GM12892 (cell line): ENCODE results near the gene CCNL2.
A peak's percentile ranks its signal among the peaks of the same experiment; 100 is the strongest.
"Not testable (repeated sequence)": the region's sequence is repeated elsewhere in the genome, so short reads cannot be mapped to it uniquely, and the experiment has no call there.

ENCODE experiments used
- DNase-seq: peaks from one replicate; pipeline ENCODE4 v3.0.0; 2011; ENCODE audit not compliant: insufficient read length
- FAIRE-seq: peaks from 2 replicates; lab custom pipeline; 2011; peaks lifted over from hg19 to GRCh38; lab: Jason Lieb, UNC
- POLR2A ChIP-seq: IDR thresholded peaks from 2 replicates; pipeline ENCODE4 v1.6.1; 2011; ENCODE audit warnings: low read depth, low read length, control low read depth
- POLR2AphosphoS5 ChIP-seq: IDR thresholded peaks from 2 replicates; pipeline ENCODE4 v1.6.1; 2011; ENCODE audit warnings: low read depth, low read length, control low read depth
- TAF1 ChIP-seq: IDR thresholded peaks from 2 replicates; pipeline ENCODE4 v1.6.1; 2011; ENCODE audit warnings: low read depth, mild to moderate bottlenecking, control low read depth, low read length, borderline replicate concordance

CCNL2 gene

GRCh38 chr1:1430992-1431844 is 32.1 kb upstream of the CCNL2 start:
- DNase-seq (peak; percentile 29), FAIRE-seq (no peak)
- TF ChIP-seq POLR2AphosphoS5 (no peak), POLR2A (no peak), TAF1 (no peak)

- DNase-seq (no peak), FAIRE-seq (no peak)
- TF ChIP-seq TAF1 (no peak), POLR2A (no peak), POLR2AphosphoS5 (no peak)
Measured at GRCh38 chr1:1430114-1430982, 31.2 kb upstream of the CCNL2 start.

- TF ChIP-seq POLR2A (no peak), POLR2AphosphoS5 (no peak), TAF1 (no peak)
- FAIRE-seq = no peak
Measured at GRCh38 chr1:1429671-1430073, 30.5 kb upstream of the CCNL2 start.

GRCh38 chr1:1428967-1429366 is 29.8 kb upstream of the CCNL2 start:
- FAIRE-seq, DNase-seq: not testable (repeated sequence)

More at GRCh38 chr1:1429671-1430073, 30.5 kb upstream of the CCNL2 start:
- DNase-seq = no peak

- FAIRE-seq = no peak
- TF ChIP-seq POLR2AphosphoS5 = no peak
- no peak for TF ChIP-seq TAF1
- no peak for TF ChIP-seq POLR2A
Measured at GRCh38 chr1:1428174-1428573, 29.0 kb upstream of the CCNL2 start.

GRCh38 chr1:1427820-1428148 is 28.6 kb upstream of the CCNL2 start:
- DNase-seq = no peak
- no peak for FAIRE-seq
- TF ChIP-seq POLR2A (no peak), POLR2AphosphoS5 (no peak), TAF1 (no peak)

More at GRCh38 chr1:1428174-1428573, 29.0 kb upstream of the CCNL2 start:
- DNase-seq = no peak

- FAIRE-seq = peak; percentile 64
- no peak for TF ChIP-seq POLR2AphosphoS5
- TF ChIP-seq POLR2A = no peak
- no peak for TF ChIP-seq TAF1
- DNase-seq = peak; percentile 44
Measured at GRCh38 chr1:1427106-1427819, 28.1 kb upstream of the CCNL2 start.

- peak; percentile 33 for DNase-seq
- FAIRE-seq = no peak
- no peak for TF ChIP-seq TAF1
- TF ChIP-seq POLR2AphosphoS5 = no peak
- TF ChIP-seq POLR2A = no peak
Measured at GRCh38 chr1:1426496-1427105, 27.5 kb upstream of the CCNL2 start.

- FAIRE-seq (no peak), DNase-seq (peak; percentile 33)
- no peak for TF ChIP-seq POLR2A
- TF ChIP-seq TAF1 = no peak
- no peak for TF ChIP-seq POLR2AphosphoS5
Measured at GRCh38 chr1:1425753-1426495, 26.8 kb upstream of the CCNL2 start.

- FAIRE-seq = no peak
- no peak for DNase-seq
- no peak for TF ChIP-seq TAF1
- TF ChIP-seq POLR2AphosphoS5 = no peak
- TF ChIP-seq POLR2A = no peak
Measured at GRCh38 chr1:1425426-1425752, 26.3 kb upstream of the CCNL2 start.

GRCh38 chr1:1424707-1425106 is 25.6 kb upstream of the CCNL2 start:
- TF ChIP-seq POLR2AphosphoS5 (no peak), POLR2A (no peak), TAF1 (no peak)
- FAIRE-seq (no peak), DNase-seq (no peak)
